Nephron (organoid): ENCODE data around the gene MYT1.

Experiments
- H3K27ac Mint-ChIP-seq, 3 experiments: 2 replicates each; pipeline ENCODE4 v1.8.0; 2020; ENCODE audit warnings: mixed read lengths in 3 of 3, mild to moderate bottlenecking in 2 of 3, moderate library complexity in 1 of 3
- H3K27me3 Mint-ChIP-seq: 2 replicates; pipeline ENCODE4 v1.8.0; 2021; ENCODE audit warnings: low read depth, mild to moderate bottlenecking, moderate library complexity, mixed read lengths
- H3K36me3 Mint-ChIP-seq: 2 replicates; pipeline ENCODE4 v1.8.0; 2020; ENCODE audit warnings: low read depth, mixed read lengths
- H3K4me1 Mint-ChIP-seq: 2 replicates; pipeline ENCODE4 v1.8.0; 2020; ENCODE audit warnings: mixed read lengths
- H3K4me3 Mint-ChIP-seq, 3 experiments: 2 replicates each; pipeline ENCODE4 v1.8.0; 2020; ENCODE audit warnings: mild to moderate bottlenecking in 3 of 3, mixed read lengths in 3 of 3, moderate library complexity in 2 of 3
- H3K9me3 Mint-ChIP-seq: 2 replicates; pipeline ENCODE4 v1.8.0; 2020; ENCODE audit warnings: mixed read lengths
- CTCF ChIP-seq, 3 experiments: fragments of 200-600 bp; sonication (generic); IDR thresholded peaks; one replicate each; pipeline ENCODE4 v1.5.0; 2021; ENCODE audit warnings: antibody characterized with exemption in 3 of 3; ENCODE audit not compliant: unreplicated experiment in 3 of 3

The MYT1 gene

DNA sequence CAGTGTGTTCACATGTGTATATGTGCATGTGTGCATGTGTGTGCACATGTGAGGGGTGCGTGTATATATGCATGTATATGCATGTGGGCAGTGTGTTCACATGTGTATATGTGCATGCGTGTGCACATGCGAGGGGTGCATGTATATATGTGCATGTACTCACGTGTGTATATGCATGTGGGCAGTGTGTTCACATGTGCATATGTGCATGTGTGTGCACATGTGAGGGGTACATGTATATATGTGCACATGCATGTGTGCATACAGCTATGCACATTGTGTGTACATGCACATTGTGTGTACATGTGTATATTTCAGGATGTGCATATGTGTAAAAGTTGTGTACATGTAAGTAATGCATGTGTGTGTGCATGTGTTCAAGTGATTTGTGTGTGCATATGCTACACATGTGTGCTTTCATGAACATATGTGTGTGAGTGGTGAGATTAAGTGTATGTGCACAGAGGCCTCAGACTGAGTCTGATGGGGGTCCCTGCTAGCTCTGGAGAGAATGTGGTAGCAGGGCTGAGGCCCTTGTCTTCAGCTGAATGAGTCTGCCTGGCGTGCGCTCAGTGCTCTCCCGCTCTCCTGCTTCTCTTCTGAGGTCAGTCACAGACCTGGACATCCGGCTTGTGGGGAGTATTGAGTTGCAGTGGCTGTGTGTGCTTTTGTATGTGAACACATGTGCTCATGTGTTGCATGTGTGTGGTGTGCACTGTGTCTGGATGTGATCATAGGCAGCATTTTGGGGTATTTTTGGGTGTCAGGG lies 19.9 kb upstream of the MYT1 start:
- no peak for TF ChIP-seq CTCF (IDR thresholded peaks at IDR 0.05; ENCODE audit: unreplicated experiment in 3 of 3)
- peaks cover 24% of the 10 kb centered on the region for H3K27me3 Mint-ChIP-seq
- H3K9me3 Mint-ChIP-seq, result peaks cover 5% of the 10 kb centered on the region
- H3K36me3 Mint-ChIP-seq, result no peaks in the 10 kb centered on the region
- H3K4me3 Mint-ChIP-seq, result no peak overlapping the region
- no peaks in the 10 kb centered on the region for H3K4me1 Mint-ChIP-seq
- no peak overlapping the region for H3K27ac Mint-ChIP-seq

- no peaks in the 10 kb centered on the region for H3K36me3 Mint-ChIP-seq
- no peaks in the 10 kb centered on the region for H3K4me1 Mint-ChIP-seq
- no peak overlapping the region for H3K27ac Mint-ChIP-seq
- peaks cover 24% of the 10 kb centered on the region for H3K27me3 Mint-ChIP-seq
- H3K9me3 Mint-ChIP-seq, result peaks cover 5% of the 10 kb centered on the region
- TF ChIP-seq CTCF (IDR thresholded peaks at IDR 0.05; ENCODE audit: unreplicated experiment in 3 of 3), result peak in 1 of 3 experiments; percentile 10
- no peak overlapping the region for H3K4me3 Mint-ChIP-seq
These were observed 18.6 kb upstream of the MYT1 start for GRCh38 chr20:64145458-64146300.

DNA sequence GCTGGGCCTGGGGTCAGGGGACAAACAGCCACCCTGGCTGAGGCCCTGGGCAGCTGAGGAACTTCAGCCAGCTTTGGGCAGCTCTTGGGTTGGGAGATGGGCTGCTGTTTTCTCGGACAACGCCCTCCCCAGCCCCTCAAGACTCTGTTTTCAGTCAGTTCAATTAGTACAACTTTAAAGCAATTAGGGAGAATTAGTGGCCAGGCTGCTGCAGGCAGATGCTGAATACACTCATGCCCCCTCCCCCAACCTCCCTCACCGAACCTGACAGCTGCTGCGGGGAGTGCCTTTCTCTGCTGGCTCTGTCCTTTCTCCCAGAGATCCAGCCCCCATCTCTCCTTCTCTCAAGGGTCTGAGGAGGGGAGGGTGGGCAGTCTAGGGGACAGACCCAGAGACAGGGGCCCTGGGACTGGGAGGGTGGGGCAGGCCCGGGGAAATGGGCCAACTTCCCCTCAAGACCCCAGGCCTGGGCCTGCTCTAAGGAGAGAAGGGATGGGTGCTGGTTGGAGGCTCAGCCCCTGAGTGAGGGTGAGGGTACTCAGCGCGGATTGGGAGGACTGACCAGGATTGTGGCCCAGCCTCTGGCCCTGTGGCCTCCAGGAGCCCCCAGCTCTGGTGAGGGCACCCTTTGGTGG lies 17.8 kb upstream of the MYT1 start:
- Mint-ChIP-seq H3K9me3 (peaks cover 5% of the 10 kb centered on the region), H3K36me3 (no peaks in the 10 kb centered on the region), H3K27me3 (peaks cover 24% of the 10 kb centered on the region), H3K4me1 (no peaks in the 10 kb centered on the region), H3K4me3 (no peak overlapping the region), H3K27ac (no peak overlapping the region)
- no peak for TF ChIP-seq CTCF (IDR thresholded peaks at IDR 0.05; ENCODE audit: unreplicated experiment in 3 of 3)

DNA sequence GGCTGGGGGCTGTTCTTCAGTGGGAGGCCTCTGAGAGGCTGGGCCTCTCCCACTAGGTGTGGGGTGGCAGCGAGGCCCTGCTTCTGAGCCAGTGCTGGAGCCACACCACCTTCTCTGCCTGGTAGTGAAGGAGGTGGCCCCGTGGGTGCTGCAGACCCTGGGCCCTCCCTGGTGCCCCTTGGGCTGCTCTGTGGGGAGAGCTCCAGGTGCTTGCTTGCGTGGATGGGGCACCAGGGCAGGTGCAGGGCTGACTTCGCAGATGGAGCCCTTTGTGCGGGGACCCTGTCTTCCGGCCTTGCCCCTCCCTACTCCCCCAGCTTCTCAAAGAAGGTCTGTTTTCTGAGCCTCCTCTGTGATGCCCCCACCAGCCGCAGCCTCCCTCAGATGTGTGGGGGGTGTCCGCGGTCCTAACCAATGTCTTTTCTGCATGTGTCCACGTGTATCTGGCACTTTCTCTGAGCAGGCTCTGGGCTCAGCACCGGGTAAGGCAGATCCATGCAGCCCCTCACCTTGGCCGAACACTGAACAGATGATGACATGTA lies 17.2 kb upstream of the MYT1 start:
- H3K9me3 Mint-ChIP-seq, result peaks cover 5% of the 10 kb centered on the region
- peaks cover 27% of the 10 kb centered on the region for H3K27me3 Mint-ChIP-seq
- no peak for TF ChIP-seq CTCF (IDR thresholded peaks at IDR 0.05; ENCODE audit: unreplicated experiment in 3 of 3)
- H3K27ac Mint-ChIP-seq, result no peak overlapping the region
- H3K4me1 Mint-ChIP-seq, result no peaks in the 10 kb centered on the region
- no peaks in the 10 kb centered on the region for H3K36me3 Mint-ChIP-seq
- no peak overlapping the region for H3K4me3 Mint-ChIP-seq

DNA sequence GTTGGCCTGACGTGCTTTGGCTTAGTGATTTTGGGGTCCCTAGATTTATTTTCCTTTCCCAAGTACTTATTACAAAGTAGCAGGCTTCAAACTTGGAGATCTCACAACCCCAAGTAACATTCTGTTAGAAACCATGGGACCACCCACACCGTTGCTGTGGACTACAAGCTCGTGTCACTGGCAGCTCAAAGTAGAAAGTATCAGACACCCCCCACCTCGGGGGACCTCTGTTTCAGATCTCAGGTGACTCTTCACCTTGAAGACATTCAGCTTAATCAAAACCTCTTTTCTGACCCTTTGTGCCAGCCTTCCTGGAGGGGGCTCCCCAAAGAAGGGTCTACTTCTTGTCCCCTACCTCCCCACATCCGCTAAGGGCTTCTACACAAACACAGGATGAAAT lies 15.7 kb upstream of the MYT1 start:
- Mint-ChIP-seq H3K27me3 (peaks cover 17% of the 10 kb centered on the region), H3K4me1 (no peaks in the 10 kb centered on the region), H3K27ac (no peak overlapping the region), H3K36me3 (no peaks in the 10 kb centered on the region), H3K9me3 (peaks cover 5% of the 10 kb centered on the region), H3K4me3 (no peak overlapping the region)
- TF ChIP-seq CTCF (IDR thresholded peaks at IDR 0.05; ENCODE audit: unreplicated experiment in 3 of 3), result no peak
